ES-I3 (cell line): Measurements from ENCODE around the gene TBXAS1.
A peak's percentile ranks its signal among the peaks of the same experiment; 100 is the strongest.

Experiments used
- H3K36me3 ChIP-seq: 2 replicates; pipeline ENCODE4 v1.6.1; 2013; ENCODE audit warnings: mild to moderate bottlenecking, low read length, control low read depth, moderate library complexity; ENCODE audit not compliant: insufficient read depth
- H3K4me1 ChIP-seq: 2 replicates; pipeline ENCODE4 v1.6.1; 2013; ENCODE audit warnings: mild to moderate bottlenecking, control low read depth, low read length; ENCODE audit not compliant: insufficient read depth
- H3K9ac ChIP-seq: 2 replicates; pipeline ENCODE4 v1.6.1; 2013; ENCODE audit warnings: low read depth, mild to moderate bottlenecking, low read length, moderate library complexity
- H3K9me3 ChIP-seq: 2 replicates; pipeline ENCODE4 v1.6.1; 2013; ENCODE audit warnings: mild to moderate bottlenecking, low read length, moderate library complexity; ENCODE audit not compliant: control insufficient read depth, insufficient read depth

The TBXAS1 gene

GRCh38 chr7:140057143-140057535 is 228.1 kb downstream of the TBXAS1 start:
- Histone ChIP-seq H3K36me3 (peaks cover 2% of the 10 kb centered on the region; the same call in 1 of the 2 replicates), H3K9me3 (no peaks in the 10 kb centered on the region), H3K4me1 (no peaks in the 10 kb centered on the region), H3K9ac (no peak overlapping the region)

- H3K9ac ChIP-seq: no peak overlapping the region
- no peaks in the 10 kb centered on the region for H3K9me3 ChIP-seq
- H3K4me1 ChIP-seq: no peaks in the 10 kb centered on the region
- H3K36me3 ChIP-seq: peaks cover 2% of the 10 kb centered on the region; the same call in 1 of the 2 replicates
These were observed 229.5 kb downstream of the TBXAS1 start for GRCh38 chr7:140058517-140058916.

GRCh38 chr7:140059273-140060242 is 230.5 kb downstream of the TBXAS1 start:
- H3K9me3 ChIP-seq: no peaks in the 10 kb centered on the region
- H3K9ac ChIP-seq: no peak overlapping the region
- peaks cover under 1% of the 10 kb centered on the region; the same call in 1 of the 2 replicates for H3K36me3 ChIP-seq
- H3K4me1 ChIP-seq: no peaks in the 10 kb centered on the region

GRCh38 chr7:140060243-140060630 is 231.2 kb downstream of the TBXAS1 start:
- Histone ChIP-seq H3K4me1 (no peaks in the 10 kb centered on the region), H3K9ac (no peak overlapping the region), H3K9me3 (no peaks in the 10 kb centered on the region), H3K36me3 (no peaks in the 10 kb centered on the region)

- no peaks in the 10 kb centered on the region for H3K9me3 ChIP-seq
- no peaks in the 10 kb centered on the region for H3K4me1 ChIP-seq
- H3K36me3 ChIP-seq: no peaks in the 10 kb centered on the region
- no peak overlapping the region for H3K9ac ChIP-seq
These were observed 231.9 kb downstream of the TBXAS1 start for GRCh38 chr7:140060788-140061606.

- Histone ChIP-seq H3K9ac (no peak overlapping the region), H3K4me1 (no peaks in the 10 kb centered on the region)
These were observed 232.5 kb downstream of the TBXAS1 start for GRCh38 chr7:140061607-140061930.

GRCh38 chr7:140062118-140062527 is 233.1 kb downstream of the TBXAS1 start:
- Histone ChIP-seq H3K9me3 (no peaks in the 10 kb centered on the region), H3K9ac (peak overlapping the region; percentile 77), H3K36me3 (no peaks in the 10 kb centered on the region), H3K4me1 (no peaks in the 10 kb centered on the region)

More at GRCh38 chr7:140061607-140061930, 232.5 kb downstream of the TBXAS1 start:
- H3K36me3 ChIP-seq: no peaks in the 10 kb centered on the region
- no peaks in the 10 kb centered on the region for H3K9me3 ChIP-seq

GRCh38 chr7:140062528-140063299 is 233.7 kb downstream of the TBXAS1 start, which contains the start of gene PARP12:
PARP12 (minus strand) TSS chr7:140062951; CDS start chr7:140062847, 104 bp downstream.
- Histone ChIP-seq H3K9me3 (no peaks in the 10 kb centered on the region), H3K36me3 (no peaks in the 10 kb centered on the region), H3K4me1 (no peaks in the 10 kb centered on the region), H3K9ac (peak within 1 kb of the TSS; percentile 77)

- no peaks in the 10 kb centered on the region for H3K4me1 ChIP-seq
- no peaks in the 10 kb centered on the region for H3K9me3 ChIP-seq
- no peaks in the 10 kb centered on the region for H3K36me3 ChIP-seq
- no peak overlapping the region for H3K9ac ChIP-seq
These were observed 238.0 kb downstream of the TBXAS1 start for GRCh38 chr7:140067052-140067451.

GRCh38 chr7:140068033-140068432 is 239.0 kb downstream of the TBXAS1 start:
- Histone ChIP-seq H3K36me3 (no peaks in the 10 kb centered on the region), H3K9me3 (no peaks in the 10 kb centered on the region), H3K9ac (no peak overlapping the region), H3K4me1 (no peaks in the 10 kb centered on the region)

- no peaks in the 10 kb centered on the region for H3K4me1 ChIP-seq
- H3K9ac ChIP-seq: no peak overlapping the region
- H3K9me3 ChIP-seq: no peaks in the 10 kb centered on the region
- H3K36me3 ChIP-seq: no peaks in the 10 kb centered on the region
These were observed 240.4 kb downstream of the TBXAS1 start for GRCh38 chr7:140069298-140069949.
